HepG2 (cell line): ENCODE results near the gene SLC50A1. TPM values are rescaled to one million over a fixed set of nuclear protein-coding genes. Genes with fewer than 3 reads are reported as not detected.

Source experiments
- ADNP ChIP-seq: sonication (generic); formaldehyde crosslinking; IDR thresholded peaks from 2 replicates; pipeline ENCODE4 v1.4.0; 2020; ENCODE audit warnings: missing genetic modification reagents
- CTCF ChIP-seq: sonication (generic); formaldehyde crosslinking; IDR thresholded peaks from 2 replicates; pipeline ENCODE4 v1.5.0; 2020; ENCODE audit warnings: mild to moderate bottlenecking, missing genetic modification reagents, moderate library complexity
- GABPB1 ChIP-seq: IDR thresholded peaks from 2 replicates; pipeline ENCODE4 v1.6.1; 2016; ENCODE audit warnings: mild to moderate bottlenecking, missing genetic modification reagents, moderate library complexity, missing compliant biosample characterization
- KMT2A ChIP-seq: sonication (generic); formaldehyde crosslinking; IDR thresholded peaks from 2 replicates; pipeline ENCODE4 v1.4.0; 2020; ENCODE audit warnings: missing genetic modification reagents
- NCOA1 ChIP-seq: sonication (generic); formaldehyde crosslinking; IDR thresholded peaks from 2 replicates; pipeline ENCODE4 v1.9.0; 2021; ENCODE audit warnings: missing genetic modification reagents
- NR2F2 ChIP-seq: IDR thresholded peaks from 2 replicates; pipeline ENCODE4 v1.6.1; 2012; ENCODE audit warnings: low read depth, inconsistent platforms, borderline replicate concordance
- RAD21 ChIP-seq: fragments of 450-650 bp; formaldehyde crosslinking; IDR thresholded peaks from 2 replicates; pipeline ENCODE4 v1.5.0; 2020; ENCODE audit warnings: mild to moderate bottlenecking
- TBP ChIP-seq: sonication (generic); formaldehyde crosslinking; IDR thresholded peaks from 2 replicates; pipeline ENCODE4 v1.5.0; 2020; ENCODE audit warnings: missing genetic modification reagents
- TBX2 ChIP-seq: sonication (generic); formaldehyde crosslinking; IDR thresholded peaks from 2 replicates; pipeline ENCODE4 v1.5.0; 2020; ENCODE audit warnings: missing genetic modification reagents, mild to moderate bottlenecking, borderline replicate concordance
- TFAP4 ChIP-seq: sonication (generic); IDR thresholded peaks from 2 replicates; pipeline ENCODE4 v1.6.1; 2016; ENCODE audit warnings: low read depth, borderline replicate concordance
- TIGD3 ChIP-seq: sonication (generic); formaldehyde crosslinking; IDR thresholded peaks from 2 replicates; pipeline ENCODE4 v1.5.1; 2020; ENCODE audit warnings: mild to moderate bottlenecking, missing genetic modification reagents, borderline replicate concordance
- ZBTB39 ChIP-seq: sonication (generic); formaldehyde crosslinking; IDR thresholded peaks from 2 replicates; pipeline ENCODE4 v1.5.0; 2020; ENCODE audit warnings: missing genetic modification reagents
- ZBTB7A ChIP-seq: sonication (generic); formaldehyde crosslinking; IDR thresholded peaks from 2 replicates; pipeline ENCODE4 v1.8.0; 2022; ENCODE audit warnings: mild to moderate bottlenecking, missing genetic modification reagents
- ZNF329 ChIP-seq: sonication (generic); formaldehyde crosslinking; IDR thresholded peaks from 2 replicates; pipeline ENCODE4 v1.9.0; 2021; ENCODE audit warnings: low read depth, mild to moderate bottlenecking, missing genetic modification reagents
- ZNF414 ChIP-seq: sonication (generic); formaldehyde crosslinking; IDR thresholded peaks from 2 replicates; pipeline ENCODE4 v1.5.0; 2020; ENCODE audit warnings: missing genetic modification reagents
- ZNF460 ChIP-seq: sonication (generic); formaldehyde crosslinking; IDR thresholded peaks from 2 replicates; pipeline ENCODE4 v1.5.1; 2020; ENCODE audit warnings: missing genetic modification reagents, mild to moderate bottlenecking, borderline replicate concordance
- ZNF607 ChIP-seq: sonication (generic); formaldehyde crosslinking; IDR thresholded peaks from 2 replicates; pipeline ENCODE4 v1.5.1; 2020; ENCODE audit warnings: missing genetic modification reagents, mild to moderate bottlenecking, borderline replicate concordance
- ZNF740 ChIP-seq: sonication (generic); formaldehyde crosslinking; IDR thresholded peaks from 2 replicates; pipeline ENCODE4 v1.4.0; 2020; ENCODE audit warnings: missing genetic modification reagents
- ZNF75D ChIP-seq: sonication (generic); formaldehyde crosslinking; IDR thresholded peaks from 2 replicates; pipeline ENCODE4 v1.8.1; 2023; ENCODE audit warnings: missing genetic modification reagents, mild to moderate bottlenecking, borderline replicate concordance
- ZNF776 ChIP-seq: sonication (generic); formaldehyde crosslinking; IDR thresholded peaks from 2 replicates; pipeline ENCODE4 v1.4.0; 2020; ENCODE audit warnings: mild to moderate bottlenecking, missing genetic modification reagents
- ZSCAN31 ChIP-seq: sonication (generic); formaldehyde crosslinking; IDR thresholded peaks from 2 replicates; pipeline ENCODE4 v1.5.0; 2020; ENCODE audit warnings: low read depth, mild to moderate bottlenecking, missing genetic modification reagents
- polyA plus RNA-seq, 8 experiments: library from polyadenylated mRNA; depleted of rRNA in 3 of 8; stranded (reverse) in 7 of 8; unstranded in 1 of 8; fragments of >200 nt; fragmentation: Illumina TruSeq in 4 of 8; extraction: Trizol in 4 of 8; gene quantifications; 2 replicates each; pipeline versions ENCODE4 v1.2.1 to v1.2.3, GENCODE V29; 2011 to 2016; ENCODE audit warnings: low read depth in 4 of 8, missing spikeins in 1 of 8, mixed read lengths in 1 of 8; ENCODE audit not compliant: insufficient read depth in 1 of 8
- total RNA-seq, 5 experiments: library from RNA; depleted of rRNA; stranded (reverse); fragments of >200 nt; fragmentation: Illumina TruSeq; extraction: Trizol; gene quantifications; 2 replicates each; pipeline ENCODE4 v1.2.3, GENCODE V29; 2016; ENCODE audit warnings: low read depth in 1 of 5

Gene SLC50A1
- total and polyA plus RNA-seq, 2 of the 13 experiments (the other 11 are each of a cell fraction or from before 2014, with no cell fraction given) = 22.5 to 46.8 TPM

GRCh38 chr1:155091071-155092051 lies 44.3 kb upstream of the SLC50A1 start (continued):
- TF ChIP-seq ZNF414 (CRISPR knock-in tag) (peak; percentile 93; the same call in 1 of the 2 replicates), RAD21 (CRISPR knock-in tag) (peak; percentile 95), ZNF740 (CRISPR knock-in tag) (peak; percentile 56; the same call in 1 of the 2 replicates), ZNF75D (CRISPR knock-in tag) (no peak), TFAP4 (0 out of 2 replicates have a peak, but pooled peaks have one; percentile 41), ZBTB7A (CRISPR knock-in tag) (peak; percentile 88), NCOA1 (CRISPR knock-in tag) (0 out of 2 replicates have a peak, but pooled peaks have one; percentile 68), ZSCAN31 (peak; percentile 84), GABPB1 (CRISPR knock-in tag) (peak; percentile 72), TBX2 (CRISPR knock-in tag) (peak; percentile 76), TBP (CRISPR knock-in tag) (no peak), CTCF (peak; percentile 98), ZNF607 (peak; percentile 87; the same call in 1 of the 2 replicates), NR2F2 (peak; percentile 78; the same call in 1 of the 2 replicates), ADNP (no peak), ZBTB39 (0 out of 2 replicates have a peak, but pooled peaks have one; percentile 16), ZNF776 (CRISPR knock-in tag) (no peak), TIGD3 (CRISPR knock-in tag) (0 out of 2 replicates have a peak, but pooled peaks have one; percentile 41), ZNF329 (CRISPR knock-in tag) (peak; percentile 84; the same call in 1 of the 2 replicates), ZNF460 (CRISPR knock-in tag) (peak; percentile 57; the same call in 1 of the 2 replicates), KMT2A (CRISPR knock-in tag) (peak; percentile 43; the same call in 1 of the 2 replicates)
